HepG2 (cell line): Measurements from ENCODE around the gene TENT5D. TPM values are rescaled to one million over a fixed set of nuclear protein-coding genes. Genes with fewer than 3 reads are reported as not detected.

Source experiments
- ATAC-seq: fragments of 200-7000 bp; cut with Tn5 transposase; 3 replicates; pipeline ENCODE4 v1.9.1; 2020; ENCODE audit warnings: mild to moderate bottlenecking, moderate library complexity
- BruUV-seq: library from RNA; stranded (reverse); fragments of 400-500 nt; replicated peaks from 2 replicates; lab custom pipeline; 2021; lab: Mats Ljungman, UMichigan
- CTCF ChIA-PET: fragments of 300-600 bp; formaldehyde crosslinking; extraction: SDS; loops from one replicate; lab custom pipeline; 2021; ENCODE audit warnings: low total read pairs, inconsistent platforms, low intra/inter-chr PET ratio; lab: Yijun Ruan, JAX
- POLR2A ChIA-PET: fragments of 350-600 bp; sonication (Branson Sonifier 250); formaldehyde crosslinking; loops from one replicate; lab custom pipeline; 2020; ENCODE audit warnings: antibody characterized with exemption, inconsistent platforms; lab: Yijun Ruan, JAX
- DNase-seq: peaks from one replicate; pipeline ENCODE4 v3.0.0-alpha.2; 2015; ENCODE audit warnings: low spot score
- FAIRE-seq: peaks from 3 replicates; lab custom pipeline; 2011; peaks lifted over from hg19 to GRCh38; lab: Jason Lieb, UNC
- H2AFZ ChIP-seq: one replicate; pipeline ENCODE4 v1.6.1; 2011; ENCODE audit warnings: low read length, inconsistent platforms
- H3K27ac ChIP-seq: fragments of 300-600 bp; 3 replicates; pipeline ENCODE4 v1.8.0; 2011; ENCODE audit warnings: mixed run types, mild to moderate bottlenecking, mixed read lengths, low read length, inconsistent platforms; ENCODE audit not compliant: insufficient read depth; ENCODE audit errors: extremely low read length
- H3K27me3 ChIP-seq, 2 experiments: fragments of 200-600 bp in 1 of 2; 2 replicates in 1 of 2; 3 replicates in 1 of 2; pipeline versions ENCODE4 v1.6.0 to v1.8.0; 2011; ENCODE audit warnings: low read length in 2 of 2, mild to moderate bottlenecking in 2 of 2, moderate library complexity in 2 of 2, inconsistent platforms in 1 of 2; ENCODE audit not compliant: insufficient read depth in 2 of 2, control insufficient read depth in 1 of 2
- H3K36me3 ChIP-seq, 2 experiments: fragments of 200-600 bp in 1 of 2; replicated peaks in 1 of 2; 2 replicates in 1 of 2; 3 replicates in 1 of 2; pipeline versions ENCODE4 v1.5.1 to v1.8.0; 2011; ENCODE audit warnings: low read length in 2 of 2, inconsistent platforms in 1 of 2; ENCODE audit not compliant: insufficient read depth in 2 of 2, control insufficient read depth in 1 of 2
- H3K4me1 ChIP-seq: 2 replicates; pipeline ENCODE4 v1.5.1; 2012; ENCODE audit warnings: low read length, inconsistent platforms; ENCODE audit not compliant: insufficient read depth
- H3K4me2 ChIP-seq: 2 replicates; pipeline ENCODE4 v1.6.0; 2011; ENCODE audit warnings: low read depth, low read length, inconsistent platforms
- H3K4me3 ChIP-seq, 3 experiments: fragments of 200-600 bp in 1 of 3; sonication (generic), shearing (Covaris generic) in 1 of 3; replicated peaks in 1 of 3; 2 replicates each; pipeline ENCODE4 v1.5.1; 2011 to 2016; ENCODE audit warnings: low read length in 3 of 3, inconsistent platforms in 2 of 3, low read depth in 2 of 3, mild to moderate bottlenecking in 2 of 3, control low read depth in 1 of 3, mixed read lengths in 1 of 3; ENCODE audit not compliant: insufficient read depth in 1 of 3
- H3K79me2 ChIP-seq: one replicate; pipeline ENCODE4 v1.6.1; 2011; ENCODE audit warnings: low read length, inconsistent platforms; ENCODE audit not compliant: insufficient read depth
- H3K9ac ChIP-seq: 2 replicates; pipeline ENCODE4 v1.6.0; 2011; ENCODE audit warnings: mild to moderate bottlenecking, low read depth, low read length, inconsistent platforms; ENCODE audit not compliant: insufficient read depth
- H3K9me3 ChIP-seq: 2 replicates; pipeline ENCODE4 v1.5.1; 2012; ENCODE audit warnings: mild to moderate bottlenecking, low read length
- H4K20me1 ChIP-seq: 2 replicates; pipeline ENCODE4 v1.6.0; 2011; ENCODE audit warnings: inconsistent platforms, mild to moderate bottlenecking, low read length, moderate library complexity; ENCODE audit not compliant: insufficient read depth
- ARID2 ChIP-seq: sonication (generic); formaldehyde crosslinking; IDR thresholded peaks from 2 replicates; pipeline ENCODE4 v1.8.1; 2022; ENCODE audit warnings: mild to moderate bottlenecking, missing genetic modification reagents, borderline replicate concordance
- ATAD3A ChIP-seq: sonication (generic); formaldehyde crosslinking; IDR thresholded peaks from 2 replicates; pipeline ENCODE4 v1.4.0; 2020; ENCODE audit warnings: missing genetic modification reagents
- ATF7 ChIP-seq, 2 experiments: fragments of 450-650 bp in 1 of 2; sonication (generic) in 1 of 2; formaldehyde crosslinking in 1 of 2; IDR thresholded peaks; 2 replicates each; pipeline versions ENCODE4 v1.4.0 to v1.6.1; 2016 to 2020; ENCODE audit warnings: antibody characterized with exemption in 1 of 2, mild to moderate bottlenecking in 1 of 2, missing genetic modification reagents in 1 of 2
- ATF7-NPFF ChIP-seq: sonication (generic); formaldehyde crosslinking; IDR thresholded peaks from 2 replicates; pipeline ENCODE4 v1.8.1; 2023; ENCODE audit warnings: mild to moderate bottlenecking, low read depth, missing genetic modification reagents, moderate library complexity
- BRD4 ChIP-seq: sonication (generic); formaldehyde crosslinking; IDR thresholded peaks from 2 replicates; pipeline ENCODE4 v1.4.0; 2020; ENCODE audit warnings: missing genetic modification reagents
- KAT2B ChIP-seq: fragments of 150-350 bp; IDR thresholded peaks from 2 replicates; pipeline ENCODE4 v1.6.1; 2014; ENCODE audit warnings: low read depth, low read length, borderline replicate concordance
- MTA3 ChIP-seq: sonication (generic); formaldehyde crosslinking; IDR thresholded peaks from 2 replicates; pipeline ENCODE4 v1.4.0; 2020; ENCODE audit warnings: missing genetic modification reagents
- POLR2AphosphoS2 ChIP-seq: IDR thresholded peaks from 2 replicates; pipeline ENCODE4 v1.6.1; 2011; ENCODE audit warnings: low read depth, low read length, improper control_type of control experiment
- RELA ChIP-seq: sonication (generic); formaldehyde crosslinking; IDR thresholded peaks from 2 replicates; pipeline ENCODE4 v1.4.0; 2020; ENCODE audit warnings: missing genetic modification reagents
- SMARCE1 ChIP-seq: fragments of 450-650 bp; IDR thresholded peaks from 2 replicates; pipeline ENCODE4 v1.6.1; 2017; ENCODE audit warnings: borderline replicate concordance
- SRSF1 ChIP-seq: fragments of 200-400 bp; formaldehyde crosslinking; optimal IDR thresholded peaks from 2 replicates; pipeline ENCODE3; 2017; ENCODE audit warnings: mild to moderate bottlenecking, low read depth, low read length, moderate library complexity
- TARDBP ChIP-seq: sonication (generic); formaldehyde crosslinking; IDR thresholded peaks from 2 replicates; pipeline ENCODE4 v1.8.0; 2022; ENCODE audit warnings: mild to moderate bottlenecking, missing genetic modification reagents
- THAP11 ChIP-seq: IDR thresholded peaks from 2 replicates; pipeline ENCODE4 v1.6.1; 2016; ENCODE audit warnings: missing biosample characterization, missing genetic modification reagents
- ZMYM4 ChIP-seq: sonication (generic); formaldehyde crosslinking; IDR thresholded peaks from 2 replicates; pipeline ENCODE4 v1.8.1; 2023; ENCODE audit warnings: mild to moderate bottlenecking, missing genetic modification reagents
- ZNF10 ChIP-seq: sonication (generic); formaldehyde crosslinking; IDR thresholded peaks from 2 replicates; pipeline ENCODE4 v1.4.0; 2020; ENCODE audit warnings: mild to moderate bottlenecking, low read depth, missing genetic modification reagents, borderline replicate concordance
- ZNF205 ChIP-seq: IDR thresholded peaks from 2 replicates; pipeline ENCODE4 v1.6.1; 2018; ENCODE audit warnings: missing biosample characterization, missing genetic modification reagents
- ZNF451 ChIP-seq: sonication (generic); formaldehyde crosslinking; IDR thresholded peaks from 2 replicates; pipeline ENCODE4 v1.5.0; 2020; ENCODE audit warnings: mild to moderate bottlenecking, missing genetic modification reagents
- ZNF567 ChIP-seq: sonication (generic); formaldehyde crosslinking; IDR thresholded peaks from 2 replicates; pipeline ENCODE4 v1.8.1; 2023; ENCODE audit warnings: mild to moderate bottlenecking, missing genetic modification reagents, borderline replicate concordance
- ZNF572 ChIP-seq: sonication (generic); formaldehyde crosslinking; IDR thresholded peaks from 2 replicates; pipeline ENCODE4 v1.5.1; 2020; ENCODE audit warnings: mild to moderate bottlenecking, missing genetic modification reagents
- ZNF772 ChIP-seq: sonication (generic); formaldehyde crosslinking; IDR thresholded peaks from 2 replicates; pipeline ENCODE4 v1.5.0; 2020; ENCODE audit warnings: mild to moderate bottlenecking, missing genetic modification reagents
- ZNF792 ChIP-seq: IDR thresholded peaks from 2 replicates; pipeline ENCODE4 v1.6.1; 2016
- ZSCAN20 ChIP-seq: sonication (generic); formaldehyde crosslinking; IDR thresholded peaks from 2 replicates; pipeline ENCODE4 v1.4.0; 2020; ENCODE audit warnings: missing genetic modification reagents, mild to moderate bottlenecking, borderline replicate concordance
- WGBS: methylation state at CpG from one replicate; pipeline ENCODE4 v1.1.6; 2017; ENCODE audit warnings: low lambda C conversion rate; 5-methylcytosine and 5-hydroxymethylcytosine counted together
- in situ Hi-C: cut with HindIII; loops from 2 replicates; pipeline ENCODE4 v1.10.0; 2017; ENCODE audit warnings: low pct_unique_long_range_greater_than_20kb; ENCODE audit not compliant: extremely low pct_ligation_motif_present
- intact Hi-C: fragments of 100-400 bp; cut with micrococcal nuclease; formaldehyde crosslinking; loops from one replicate; pipeline ENCODE4 v1.10.0; 2022; ENCODE audit not compliant: unreplicated experiment
- polyA plus RNA-seq, 8 experiments: library from polyadenylated mRNA; depleted of rRNA in 3 of 8; stranded (reverse) in 7 of 8; unstranded in 1 of 8; fragments of >200 nt; fragmentation: Illumina TruSeq in 4 of 8; extraction: Trizol in 4 of 8; gene quantifications; 2 replicates each; pipeline versions ENCODE4 v1.2.1 to v1.2.3, GENCODE V29; 2011 to 2016; ENCODE audit warnings: low read depth in 4 of 8, missing spikeins in 1 of 8, mixed read lengths in 1 of 8; ENCODE audit not compliant: insufficient read depth in 1 of 8
- total RNA-seq, 5 experiments: library from RNA; depleted of rRNA; stranded (reverse); fragments of >200 nt; fragmentation: Illumina TruSeq; extraction: Trizol; gene quantifications; 2 replicates each; pipeline ENCODE4 v1.2.3, GENCODE V29; 2016; ENCODE audit warnings: low read depth in 1 of 5
- TF ChIP-seq, protein P1 (sequence below): IDR thresholded peaks from 2 replicates; pipeline ENCODE4 v1.6.1; 2016; ENCODE audit warnings: low read depth, control low read depth

The TENT5D gene
- total and polyA plus RNA-seq, 2 of the 13 experiments (the other 11 are each of a cell fraction or from before 2014, with no cell fraction given): not detected

DNA sequence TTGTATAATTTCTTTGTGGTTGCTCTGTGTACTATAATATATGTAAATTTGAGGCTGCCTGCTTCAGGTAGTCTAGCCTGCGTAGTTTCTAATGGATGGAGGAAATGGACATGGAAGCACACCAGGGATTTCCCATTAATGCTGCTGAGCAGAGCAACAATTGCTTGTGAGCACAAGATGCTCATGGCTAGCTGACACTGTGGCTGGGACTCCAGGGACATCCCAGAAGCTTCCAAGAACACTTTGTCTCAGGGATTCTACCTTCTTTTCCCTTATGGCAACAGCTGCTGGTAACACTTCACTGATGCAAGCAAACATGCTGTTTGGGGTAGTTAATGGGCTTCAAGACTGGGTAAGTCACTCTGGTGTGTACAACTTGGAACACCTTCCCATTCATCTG is 66.1 kb downstream of the TENT5D start:
- Histone ChIP-seq H3K27ac (no peak overlapping the region), H3K9me3 (peaks cover 10% of the 10 kb centered on the region; the same call in 1 of the 2 replicates), H3K4me2 (no peak overlapping the region), H4K20me1 (no peaks in the 10 kb centered on the region), H2AFZ (no peak overlapping the region), H3K36me3 (no peaks in the 10 kb centered on the region), H3K4me1 (no peaks in the 10 kb centered on the region), H3K79me2 (no peaks in the 10 kb centered on the region), H3K4me3 (no peak overlapping the region), H3K9ac (no peak overlapping the region), H3K27me3 (no peaks in the 10 kb centered on the region)
- in situ Hi-C loops (no loop called here), intact Hi-C loops (no loop called here)
- FAIRE-seq (no peak), ATAC-seq (no peak), DNase-seq (no peak)
- ChIA-PET CTCF (no interaction called here), POLR2A (no interaction called here)
- 0% methylated on average over 1 of the region's 1 CpG for WGBS
- TF ChIP-seq ZSCAN20 (CRISPR knock-in tag) (no peak), ZNF205 (CRISPR knock-in tag) (no peak), ARID2 (no peak), TARDBP (no peak), THAP11 (no peak), ZNF567 (CRISPR knock-in tag) (no peak), ATAD3A (CRISPR knock-in tag) (no peak), RELA (CRISPR knock-in tag) (no peak), SMARCE1 (no peak), BRD4 (CRISPR knock-in tag) (no peak)
- BruUV-seq: no TSS peak

DNA sequence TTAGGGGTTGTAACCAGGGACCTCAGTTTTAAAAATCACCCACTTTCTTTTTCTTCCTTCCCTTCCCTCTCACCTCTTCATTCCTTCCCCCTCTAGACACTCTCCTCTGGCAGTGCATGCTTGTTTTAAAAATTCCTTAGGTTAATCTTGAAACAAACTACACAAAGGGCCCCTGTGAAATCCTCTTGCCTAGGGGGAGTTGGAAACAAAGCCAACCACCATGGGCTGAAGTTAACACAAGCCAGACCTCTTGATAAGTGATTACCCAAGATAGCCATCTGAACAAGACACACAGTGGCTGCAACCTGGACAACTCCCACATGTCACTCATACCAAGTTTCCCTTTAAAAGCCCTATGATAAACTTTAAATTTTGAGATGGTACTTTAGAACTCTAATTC is 68.9 kb downstream of the TENT5D start:
- H3K4me1 ChIP-seq: no peaks in the 10 kb centered on the region
- BruUV-seq: no TSS peak
- no peaks in the 10 kb centered on the region for H3K27me3 ChIP-seq
- H3K4me3 ChIP-seq: no peak overlapping the region
- no peak overlapping the region for H3K4me2 ChIP-seq
- intact Hi-C loops: no loop called here
- H4K20me1 ChIP-seq: no peaks in the 10 kb centered on the region
- no peaks in the 10 kb centered on the region for H3K79me2 ChIP-seq
- in situ Hi-C loops: no loop called here
- ChIA-PET CTCF (no interaction called here), POLR2A (no interaction called here)
- H3K9ac ChIP-seq: no peak overlapping the region
- ATAC-seq (no peak), FAIRE-seq (no peak), DNase-seq (no peak)
- H3K9me3 ChIP-seq: peaks cover 10% of the 10 kb centered on the region; the same call in 1 of the 2 replicates
- H2AFZ ChIP-seq: no peak overlapping the region
- no peak overlapping the region for H3K27ac ChIP-seq
- TF ChIP-seq MTA3 (CRISPR knock-in tag): no peak
- no peak for TF ChIP-seq ZNF772 (CRISPR knock-in tag)
- TF ChIP-seq ZNF572: no peak
- no peak for TF ChIP-seq ZMYM4 (CRISPR knock-in tag)
- no peak for TF ChIP-seq ATF7-NPFF (CRISPR knock-in tag)
- TF ChIP-seq ATF7 (IDR thresholded peaks at IDR 0.05): no peak
- no peak for TF ChIP-seq ATF7 (CRISPR knock-in tag; IDR thresholded peaks at IDR 0.05)
- TF ChIP-seq, protein P1, sequence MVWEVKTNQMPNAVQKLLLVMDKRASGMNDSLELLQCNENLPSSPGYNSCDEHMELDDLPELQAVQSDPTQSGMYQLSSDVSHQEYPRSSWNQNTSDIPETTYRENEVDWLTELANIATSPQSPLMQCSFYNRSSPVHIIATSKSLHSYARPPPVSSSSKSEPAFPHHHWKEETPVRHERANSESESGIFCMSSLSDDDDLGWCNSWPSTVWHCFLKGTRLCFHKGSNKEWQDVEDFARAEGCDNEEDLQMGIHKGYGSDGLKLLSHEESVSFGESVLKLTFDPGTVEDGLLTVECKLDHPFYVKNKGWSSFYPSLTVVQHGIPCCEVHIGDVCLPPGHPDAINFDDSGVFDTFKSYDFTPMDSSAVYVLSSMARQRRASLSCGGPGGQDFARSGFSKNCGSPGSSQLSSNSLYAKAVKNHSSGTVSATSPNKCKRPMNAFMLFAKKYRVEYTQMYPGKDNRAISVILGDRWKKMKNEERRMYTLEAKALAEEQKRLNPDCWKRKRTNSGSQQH (CRISPR knock-in tag): no peak
- TF ChIP-seq ZNF792 (CRISPR knock-in tag): no peak
- TF ChIP-seq ZNF451 (CRISPR knock-in tag): no peak
- TF ChIP-seq POLR2AphosphoS2: no peak
- no peak for TF ChIP-seq KAT2B
- TF ChIP-seq SRSF1: no peak
- TF ChIP-seq ZNF10 (CRISPR knock-in tag): no peak
- H3K36me3 ChIP-seq: no peaks in the 10 kb centered on the region
